ENCODE data around the gene PIGV. TPM values are rescaled to one million over a fixed set of nuclear protein-coding genes. Genes with fewer than 3 reads are reported as not detected.

The PIGV gene
- total RNA-seq, 1 experiment from 2014 or later: 14.7 TPM

DNA sequence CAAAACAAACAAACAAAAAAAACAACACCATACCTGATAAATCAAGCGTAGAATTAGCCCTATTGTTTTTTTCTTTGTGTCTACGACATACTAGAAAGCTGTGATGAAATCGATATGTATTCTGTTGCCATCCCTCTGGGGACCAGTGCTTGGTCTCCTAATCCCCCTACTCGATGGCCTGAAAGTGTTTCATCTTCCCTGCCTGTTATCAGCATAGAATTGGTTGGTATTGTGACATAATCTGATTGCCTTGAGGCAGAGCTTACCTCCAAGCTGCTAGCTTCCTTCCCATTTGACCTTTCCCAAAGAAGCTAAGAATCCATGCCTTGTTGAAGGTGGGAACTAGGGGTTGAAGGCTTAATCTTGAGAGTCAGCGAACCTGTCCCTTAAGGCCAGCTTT lies 40.7 kb upstream of the PIGV start:
- ChIA-PET POLR2A (interaction anchor here (0.6 to 1.1 kb wide), 3 partner anchors 14 to 347 kb away, joined by 3 read pairs; no protein-coding TSS in a partner anchor), CTCF (interaction anchor here (0.6 to 1.5 kb wide), 3 partner anchors 38 to 569 kb away, joined by 5 to 7 read pairs (median 5); no protein-coding TSS in a partner anchor)
- Mint-ChIP-seq H3K27ac (ENCODE audit: low read depth, unreplicated experiment) (no peak overlapping the region), H3K36me3 (ENCODE audit: insufficient read depth, unreplicated experiment) (peaks cover 63% of the 10 kb centered on the region), H3K4me1 (ENCODE audit: insufficient read depth, unreplicated experiment) (peaks cover 18% of the 10 kb centered on the region), H3K27me3 (ENCODE audit: insufficient read depth, unreplicated experiment) (no peaks in the 10 kb centered on the region), H3K9me3 (ENCODE audit: unreplicated experiment) (no peaks in the 10 kb centered on the region), H3K4me3 (ENCODE audit: unreplicated experiment) (no peak overlapping the region)
- TF ChIP-seq, protein P1, sequence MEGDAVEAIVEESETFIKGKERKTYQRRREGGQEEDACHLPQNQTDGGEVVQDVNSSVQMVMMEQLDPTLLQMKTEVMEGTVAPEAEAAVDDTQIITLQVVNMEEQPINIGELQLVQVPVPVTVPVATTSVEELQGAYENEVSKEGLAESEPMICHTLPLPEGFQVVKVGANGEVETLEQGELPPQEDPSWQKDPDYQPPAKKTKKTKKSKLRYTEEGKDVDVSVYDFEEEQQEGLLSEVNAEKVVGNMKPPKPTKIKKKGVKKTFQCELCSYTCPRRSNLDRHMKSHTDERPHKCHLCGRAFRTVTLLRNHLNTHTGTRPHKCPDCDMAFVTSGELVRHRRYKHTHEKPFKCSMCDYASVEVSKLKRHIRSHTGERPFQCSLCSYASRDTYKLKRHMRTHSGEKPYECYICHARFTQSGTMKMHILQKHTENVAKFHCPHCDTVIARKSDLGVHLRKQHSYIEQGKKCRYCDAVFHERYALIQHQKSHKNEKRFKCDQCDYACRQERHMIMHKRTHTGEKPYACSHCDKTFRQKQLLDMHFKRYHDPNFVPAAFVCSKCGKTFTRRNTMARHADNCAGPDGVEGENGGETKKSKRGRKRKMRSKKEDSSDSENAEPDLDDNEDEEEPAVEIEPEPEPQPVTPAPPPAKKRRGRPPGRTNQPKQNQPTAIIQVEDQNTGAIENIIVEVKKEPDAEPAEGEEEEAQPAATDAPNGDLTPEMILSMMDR (IDR thresholded peaks at IDR 0.05; ENCODE audit: unreplicated experiment): no peak
- intact Hi-C loops (cut with micrococcal nuclease): no loop called here
- BruUV-seq (replicated peaks): no TSS peak
- no peak for DNase-seq (ENCODE audit: unreplicated experiment)

DNA sequence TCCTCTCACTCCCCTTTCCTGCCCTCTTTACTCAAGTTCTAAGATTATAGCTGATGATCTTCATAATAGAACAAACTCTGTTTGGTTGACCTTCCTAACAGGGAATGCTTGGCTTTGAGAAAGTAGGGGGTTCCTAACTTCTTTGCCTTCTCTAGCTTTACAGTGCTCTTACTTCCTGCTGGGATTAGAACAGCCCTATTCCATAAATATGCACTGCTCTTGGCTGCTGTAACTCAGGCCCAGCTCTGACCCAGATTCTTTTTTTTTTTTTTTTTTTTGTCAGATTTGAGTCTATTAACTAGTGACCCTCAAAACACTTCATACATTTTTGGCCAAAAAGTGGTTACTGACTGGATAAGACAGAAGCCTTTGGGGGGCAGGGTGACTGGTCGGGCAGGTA lies 39.4 kb upstream of the PIGV start:
- Mint-ChIP-seq H3K27ac (ENCODE audit: low read depth, unreplicated experiment) (no peak overlapping the region), H3K9me3 (ENCODE audit: unreplicated experiment) (no peaks in the 10 kb centered on the region), H3K4me3 (ENCODE audit: unreplicated experiment) (no peak overlapping the region), H3K4me1 (ENCODE audit: insufficient read depth, unreplicated experiment) (peaks cover 14% of the 10 kb centered on the region), H3K36me3 (ENCODE audit: insufficient read depth, unreplicated experiment) (peaks cover 60% of the 10 kb centered on the region), H3K27me3 (ENCODE audit: insufficient read depth, unreplicated experiment) (no peaks in the 10 kb centered on the region)
- POLR2A ChIA-PET: no interaction called here
- no TSS peak for BruUV-seq (replicated peaks)
- intact Hi-C loops (cut with micrococcal nuclease): no loop called here
- no peak for DNase-seq (ENCODE audit: unreplicated experiment)
- CTCF ChIA-PET: interaction anchor here (0.5 to 1.5 kb wide), 3 partner anchors 40 to 809 kb away, joined by 3 to 7 read pairs (median 5); no protein-coding TSS in a partner anchor
- TF ChIP-seq, protein P1 (IDR thresholded peaks at IDR 0.05; ENCODE audit: unreplicated experiment): no peak

DNA sequence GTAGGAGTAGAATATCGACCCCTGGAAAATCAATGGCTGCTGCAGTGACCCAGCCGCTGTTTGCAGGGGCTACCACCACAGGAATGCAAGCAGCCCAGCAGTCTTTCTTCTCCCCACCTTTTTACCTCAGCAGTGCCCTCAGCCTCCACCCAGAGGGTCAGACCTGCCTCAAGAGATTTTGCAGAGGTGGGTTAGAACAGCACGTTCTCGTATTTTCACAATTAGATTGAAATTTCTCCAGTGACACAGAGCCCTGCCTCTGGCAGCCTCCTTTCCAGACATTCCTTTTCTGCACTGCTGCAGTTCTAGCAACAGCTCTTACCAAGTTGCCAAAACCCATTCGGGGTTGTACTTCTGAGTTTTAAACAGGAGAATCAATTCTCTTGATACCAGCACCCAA lies 38.3 kb upstream of the PIGV start:
- Mint-ChIP-seq H3K27ac (ENCODE audit: low read depth, unreplicated experiment) (no peak overlapping the region), H3K27me3 (ENCODE audit: insufficient read depth, unreplicated experiment) (no peaks in the 10 kb centered on the region), H3K4me3 (ENCODE audit: unreplicated experiment) (no peak overlapping the region), H3K4me1 (ENCODE audit: insufficient read depth, unreplicated experiment) (peaks cover 7% of the 10 kb centered on the region), H3K36me3 (ENCODE audit: insufficient read depth, unreplicated experiment) (peaks cover 60% of the 10 kb centered on the region), H3K9me3 (ENCODE audit: unreplicated experiment) (no peaks in the 10 kb centered on the region)
- CTCF ChIA-PET: no interaction called here
- BruUV-seq (replicated peaks): no TSS peak
- TF ChIP-seq, protein P1 (IDR thresholded peaks at IDR 0.05; ENCODE audit: unreplicated experiment): no peak
- DNase-seq (ENCODE audit: unreplicated experiment): no peak
- POLR2A ChIA-PET: no interaction called here
- intact Hi-C loops (cut with micrococcal nuclease): no loop called here

DNA sequence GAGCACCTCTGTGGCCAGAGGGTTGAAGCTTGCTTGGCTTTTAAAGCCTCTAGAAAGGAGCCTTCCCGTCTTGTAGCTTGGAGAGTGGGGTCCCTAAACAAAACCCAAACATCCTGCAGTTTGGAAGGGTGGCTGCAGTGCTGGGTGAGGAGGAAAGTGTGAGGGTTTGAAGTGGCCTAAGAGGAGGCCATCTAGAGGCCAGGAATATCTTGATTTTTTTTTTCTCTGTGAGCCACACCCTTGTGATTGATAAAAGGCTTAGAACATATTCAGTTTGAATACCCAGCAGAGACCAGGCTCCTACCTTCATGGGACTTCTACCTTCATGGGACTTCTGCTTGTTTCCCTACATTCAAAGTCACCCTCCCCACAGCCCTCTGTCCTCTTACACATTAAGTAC lies 37.3 kb upstream of the PIGV start:
- Mint-ChIP-seq H3K27me3 (ENCODE audit: insufficient read depth, unreplicated experiment) (no peaks in the 10 kb centered on the region), H3K27ac (ENCODE audit: low read depth, unreplicated experiment) (no peak overlapping the region), H3K9me3 (ENCODE audit: unreplicated experiment) (no peaks in the 10 kb centered on the region), H3K4me3 (ENCODE audit: unreplicated experiment) (no peak overlapping the region), H3K4me1 (ENCODE audit: insufficient read depth, unreplicated experiment) (peaks cover 5% of the 10 kb centered on the region), H3K36me3 (ENCODE audit: insufficient read depth, unreplicated experiment) (peaks cover 63% of the 10 kb centered on the region)
- CTCF ChIA-PET: interaction anchor here (0.6 to 0.7 kb wide), 2 partner anchors 31 to 47 kb away, joined by 3 read pairs; no protein-coding TSS in a partner anchor
- no TSS peak for BruUV-seq (replicated peaks)
- intact Hi-C loops (cut with micrococcal nuclease): no loop called here
- DNase-seq (ENCODE audit: unreplicated experiment): no peak
- TF ChIP-seq, protein P1 (IDR thresholded peaks at IDR 0.05; ENCODE audit: unreplicated experiment): no peak
- POLR2A ChIA-PET: interaction anchor here (0.6 to 0.7 kb wide), 2 partner anchors 10 to 197 kb away, joined by 3 read pairs; no protein-coding TSS in a partner anchor

All from MCF 10A (cell line).